DOHH2 (cell line): ENCODE measurements around the gene ATF7IP.
"Not testable (repeated sequence)": the region's sequence is repeated elsewhere in the genome, so short reads cannot be mapped to it uniquely, and the experiment has no call there.

Source experiments
- H3F3A ChIP-seq: fragments of 200-600 bp; sonication (generic), shearing (Covaris generic); 2 replicates; pipeline ENCODE4 v1.6.0; 2016; ENCODE audit warnings: antibody characterized with exemption, mild to moderate bottlenecking; ENCODE audit not compliant: control insufficient read depth, insufficient read depth
- H3K27ac ChIP-seq: fragments of 200-600 bp; sonication (generic); 2 replicates; pipeline ENCODE4 v1.5.1; 2014; ENCODE audit warnings: low read depth, mild to moderate bottlenecking, low read length, moderate library complexity
- H3K27me3 ChIP-seq: fragments of 200-600 bp; sonication (generic); 2 replicates; pipeline ENCODE4 v1.6.1; 2014; ENCODE audit warnings: mild to moderate bottlenecking, low read length, mixed read lengths; ENCODE audit not compliant: control insufficient read depth
- H3K36me3 ChIP-seq: fragments of 200-600 bp; sonication (generic); 2 replicates; pipeline ENCODE4 v1.6.1; 2014; ENCODE audit warnings: mild to moderate bottlenecking, low read length, moderate library complexity, mixed read lengths; ENCODE audit not compliant: control insufficient read depth
- H3K4me1 ChIP-seq: fragments of 200-600 bp; sonication (generic); 2 replicates; pipeline ENCODE4 v1.6.1; 2014; ENCODE audit warnings: mild to moderate bottlenecking, low read length, mixed read lengths; ENCODE audit not compliant: control insufficient read depth
- H3K4me2 ChIP-seq: fragments of 200-600 bp; sonication (generic); 2 replicates; pipeline ENCODE4 v1.6.0; 2014; ENCODE audit warnings: mild to moderate bottlenecking, low read length, moderate library complexity
- H3K4me3 ChIP-seq: fragments of 200-600 bp; sonication (generic); 2 replicates; pipeline ENCODE4 v1.5.1; 2014; ENCODE audit warnings: mild to moderate bottlenecking, low read length, mixed read lengths
- H3K79me2 ChIP-seq: fragments of 200-600 bp; sonication (generic); 2 replicates; pipeline ENCODE4 v1.6.1; 2014; ENCODE audit warnings: mild to moderate bottlenecking, low read length, mixed read lengths; ENCODE audit not compliant: control insufficient read depth
- H3K9me2 ChIP-seq: fragments of 200-600 bp; sonication (generic); replicated peaks from 2 replicates; pipeline ENCODE4 v1.6.1; 2014; ENCODE audit warnings: mild to moderate bottlenecking, low read length, mixed read lengths; ENCODE audit not compliant: control insufficient read depth
- H3K9me3 ChIP-seq: fragments of 200-600 bp; sonication (generic); 2 replicates; pipeline ENCODE4 v1.6.1; 2014; ENCODE audit warnings: antibody characterized with exemption, low read length, mixed read lengths; ENCODE audit not compliant: control insufficient read depth, insufficient read depth
- H4K20me1 ChIP-seq: fragments of 200-600 bp; sonication (generic); 2 replicates; pipeline ENCODE4 v1.6.0; 2014; ENCODE audit warnings: low read depth, mild to moderate bottlenecking, antibody characterized with exemption, low read length, moderate library complexity; ENCODE audit not compliant: control insufficient read depth, insufficient read depth
- CTCF ChIP-seq: fragments of 200-600 bp; sonication (generic); IDR thresholded peaks from one replicate; pipeline ENCODE4 v1.5.1; 2014; ENCODE audit warnings: antibody characterized with exemption, mild to moderate bottlenecking, low read depth, low read length; ENCODE audit not compliant: poor library complexity, severe bottlenecking
- EZH2phosphoT487 ChIP-seq: fragments of 200-600 bp; sonication (generic); IDR thresholded peaks from 2 replicates; pipeline ENCODE4 v1.6.1; 2017; ENCODE audit warnings: borderline replicate concordance, mild to moderate bottlenecking, antibody characterized with exemption, low read length, moderate library complexity, mixed read lengths

Gene ATF7IP

DNA sequence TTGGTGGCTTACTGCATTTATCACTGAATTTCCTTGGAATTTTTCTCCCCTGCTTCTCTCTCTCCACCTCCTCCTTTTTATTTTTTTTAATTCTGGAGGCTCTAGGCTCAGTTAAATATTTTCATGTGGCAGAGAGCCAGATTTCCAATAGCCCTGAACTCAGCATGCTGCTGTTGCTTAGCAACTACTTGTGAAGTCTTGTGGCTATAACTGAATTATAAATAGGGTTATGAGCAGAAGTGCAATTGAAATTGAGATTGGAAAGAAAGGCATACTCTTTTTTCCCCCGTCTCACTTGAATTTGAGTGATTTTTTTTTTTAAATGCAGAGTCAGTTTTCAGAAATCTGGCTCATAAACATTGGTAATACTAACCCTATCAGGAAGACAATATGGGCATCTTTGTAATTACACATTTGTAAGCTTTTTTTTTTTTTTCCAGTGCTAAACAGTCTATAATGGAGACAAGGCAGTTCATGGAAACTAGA, 38.3 kb downstream of the ATF7IP start:
- Histone ChIP-seq H3K79me2 (peaks cover 98% of the 10 kb centered on the region), H3K4me1 (peaks cover 59% of the 10 kb centered on the region), H3K27ac (peak overlapping the region; percentile 11), H3K4me2 (peak overlapping the region; percentile 60), H3K36me3 (peaks cover 31% of the 10 kb centered on the region), H3K9me2 (no peaks in the 10 kb centered on the region), H3K4me3 (peak overlapping the region; percentile 38), H3K9me3 (peaks cover 17% of the 10 kb centered on the region; the same call in 1 of the 2 replicates), H4K20me1 (no peaks in the 10 kb centered on the region), H3F3A (peaks cover 2% of the 10 kb centered on the region; the same call in 1 of the 2 replicates), H3K27me3 (no peaks in the 10 kb centered on the region)
- TF ChIP-seq EZH2phosphoT487 (no peak), CTCF (no peak)

DNA sequence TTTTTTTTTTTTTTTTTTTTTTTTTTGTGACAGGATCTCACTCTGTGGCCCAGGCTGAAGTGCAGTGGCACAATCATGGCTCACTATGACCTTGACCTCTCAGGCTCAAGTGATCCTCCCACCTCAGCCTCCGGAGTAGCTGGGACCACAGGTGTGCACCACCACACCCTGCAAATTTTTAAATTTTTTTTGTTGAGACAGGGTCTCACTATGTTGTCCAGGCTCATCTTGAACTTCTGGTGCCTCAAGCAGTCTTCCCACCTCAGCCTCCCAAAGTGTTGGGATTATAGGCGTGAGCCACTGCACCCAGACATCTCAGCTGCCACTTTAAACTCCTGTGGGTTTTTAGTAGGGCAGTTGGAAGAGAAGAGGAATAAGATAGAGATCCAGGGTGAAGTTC, 39.9 kb downstream of the ATF7IP start:
- not testable (repeated sequence) for H3K27ac ChIP-seq, H4K20me1 ChIP-seq, H3K4me2 ChIP-seq, H3F3A ChIP-seq, H3K4me3 ChIP-seq, H3K27me3 ChIP-seq, H3K9me2 ChIP-seq
- Histone ChIP-seq H3K79me2 (peaks cover 96% of the 10 kb centered on the region), H3K36me3 (peaks cover 20% of the 10 kb centered on the region), H3K4me1 (peaks cover 52% of the 10 kb centered on the region), H3K9me3 (peaks cover 13% of the 10 kb centered on the region)

DNA sequence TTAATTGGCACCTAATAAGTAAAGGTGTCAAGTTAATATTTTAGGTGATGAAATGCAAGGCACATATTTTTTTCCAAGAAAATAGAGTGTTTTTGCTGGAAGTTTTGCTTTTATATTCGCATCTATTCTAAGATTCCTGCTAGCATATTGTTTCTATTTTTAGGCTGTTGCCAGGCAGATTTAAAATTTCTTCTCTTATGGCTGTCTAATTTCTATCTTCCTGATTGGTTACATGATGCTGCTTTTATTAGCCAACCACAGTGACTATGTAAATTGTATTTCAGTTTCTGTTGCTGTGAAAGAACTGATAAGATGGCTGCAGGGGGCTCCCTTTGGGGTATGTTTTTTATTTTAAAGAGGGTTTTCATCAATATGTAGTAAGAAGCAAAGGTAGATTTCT, 42.7 kb downstream of the ATF7IP start:
- Histone ChIP-seq H3K9me2 (no peaks in the 10 kb centered on the region), H3K4me2 (no peak overlapping the region), H4K20me1 (no peaks in the 10 kb centered on the region), H3K4me1 (peaks cover 33% of the 10 kb centered on the region), H3F3A (no peaks in the 10 kb centered on the region; the same call in 1 of the 2 replicates), H3K27me3 (no peaks in the 10 kb centered on the region), H3K9me3 (peaks cover 16% of the 10 kb centered on the region), H3K4me3 (no peak overlapping the region), H3K36me3 (peaks cover 19% of the 10 kb centered on the region), H3K27ac (no peak overlapping the region), H3K79me2 (peaks cover 90% of the 10 kb centered on the region)
- TF ChIP-seq EZH2phosphoT487 (no peak), CTCF (no peak)

DNA sequence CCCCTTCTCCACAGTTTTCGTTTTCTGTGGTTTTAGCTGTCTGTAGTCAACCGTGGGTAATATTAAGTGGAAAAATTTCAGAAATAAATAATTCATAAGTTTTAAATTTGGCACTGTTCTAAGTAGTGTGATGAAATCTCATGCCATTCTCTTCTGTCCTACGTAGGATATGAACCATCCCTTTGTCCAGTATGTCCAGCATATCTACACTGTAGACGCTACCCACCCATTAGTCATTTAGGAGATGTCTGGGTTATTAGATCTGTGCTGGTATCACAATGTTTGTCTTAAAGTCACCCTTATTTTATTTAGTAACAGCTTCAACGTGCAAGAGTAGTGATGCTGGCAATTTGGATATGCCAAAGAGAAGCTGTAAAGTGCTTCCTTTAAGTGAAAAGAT, 44.7 kb downstream of the ATF7IP start:
- H3K36me3 ChIP-seq, result peaks cover 18% of the 10 kb centered on the region

More for the DNA sequence above, 44.7 kb downstream of the ATF7IP start:
- Histone ChIP-seq H3K4me1 (peaks cover 16% of the 10 kb centered on the region), H3K79me2 (peaks cover 89% of the 10 kb centered on the region), H3K4me3 (no peak overlapping the region), H3F3A (no peaks in the 10 kb centered on the region; the same call in 1 of the 2 replicates), H3K4me2 (no peak overlapping the region), H3K9me2 (no peaks in the 10 kb centered on the region), H3K27me3 (no peaks in the 10 kb centered on the region), H3K9me3 (peaks cover 17% of the 10 kb centered on the region), H3K27ac (no peak overlapping the region), H4K20me1 (no peaks in the 10 kb centered on the region)
- TF ChIP-seq CTCF (no peak), EZH2phosphoT487 (no peak)
